GM12878 (cell line): ENCODE data around the gene COL4A2. TPM values are rescaled to one million over a fixed set of nuclear protein-coding genes. Genes with fewer than 3 reads are reported as not detected.

Experiments used
- CEBPZ ChIP-seq: fragments of 150-350 bp; IDR thresholded peaks from 2 replicates; pipeline ENCODE4 v1.6.1; 2016; ENCODE audit warnings: low read depth, low read length
- CHD2 ChIP-seq: IDR thresholded peaks from 2 replicates; pipeline ENCODE4 v1.6.1; 2011; ENCODE audit warnings: low read depth, low read length, improper control_type of control experiment, borderline replicate concordance
- TCF7 ChIP-seq: IDR thresholded peaks from 2 replicates; pipeline ENCODE4 v1.6.1; 2014; ENCODE audit warnings: antibody characterized with exemption, borderline replicate concordance
- ZBTB40 ChIP-seq: fragments of 450-650 bp; IDR thresholded peaks from 2 replicates; pipeline ENCODE4 v1.6.1; 2016; ENCODE audit warnings: mild to moderate bottlenecking, moderate library complexity, borderline replicate concordance
- polyA plus RNA-seq, 11 experiments: library from polyadenylated mRNA; depleted of rRNA in 4 of 11; unstranded in 6 of 11; stranded (reverse) in 5 of 11; fragments of >200 nt; fragmentation: Nextera tagmentation in 4 of 11; fragmentation: Illumina TruSeq in 1 of 11; extraction: Ambion mirVana in 4 of 11; extraction: Trizol in 1 of 11; gene quantifications; 1 replicate in 1 of 11; 2 replicates in 10 of 11; pipeline versions ENCODE4 v1.2.1 to v1.2.3, GENCODE V29; 2011 to 2016; ENCODE audit warnings: inconsistent platforms in 2 of 11, missing spikeins in 2 of 11, low read depth in 1 of 11
- total RNA-seq, 4 experiments: library from RNA; depleted of rRNA in 3 of 4; stranded (reverse); fragments of >200 nt in 3 of 4; fragmentation: Illumina TruSeq in 1 of 4; extraction: Trizol in 1 of 4; gene quantifications; 2 replicates each; pipeline versions ENCODE4 v1.2.1 to v1.2.3, GENCODE V29; 2013 to 2021

Gene COL4A2
- total and polyA plus RNA-seq, 10 of the 15 experiments (the other 5 are each of a cell fraction or from before 2014, with no cell fraction given) = 0.16 to 1.6 (median 0.62) TPM; not detected in 3

GRCh38 chr13:110413016-110413675, 106.1 kb downstream of the COL4A2 start (continued):
- TF ChIP-seq ZBTB40 (no peak), CHD2 (no peak), TCF7 (no peak), CEBPZ (no peak)
